ENCODE results near the gene GPHN.

- TF ChIP-seq ATF3 (CRISPR knock-in tag; conservative IDR thresholded peaks at IDR 0.05) (no peak), NFYB (CRISPR knock-in tag; conservative IDR thresholded peaks at IDR 0.05; ENCODE audit: low read depth) (no peak), CTCF (IDR thresholded peaks at IDR 0.05) (no peak), USF2 (CRISPR knock-in tag; IDR thresholded peaks at IDR 0.05) (no peak), NR2C2 (CRISPR knock-in tag; IDR thresholded peaks at IDR 0.05) (no peak), ZNF671 (CRISPR knock-in tag; IDR thresholded peaks at IDR 0.05) (no peak)
These were observed 121.6 kb downstream of the GPHN start for GRCh38 chr14:66629499-66629898.
